ENCODE results near the gene RMC1.

The RMC1 gene

DNA sequence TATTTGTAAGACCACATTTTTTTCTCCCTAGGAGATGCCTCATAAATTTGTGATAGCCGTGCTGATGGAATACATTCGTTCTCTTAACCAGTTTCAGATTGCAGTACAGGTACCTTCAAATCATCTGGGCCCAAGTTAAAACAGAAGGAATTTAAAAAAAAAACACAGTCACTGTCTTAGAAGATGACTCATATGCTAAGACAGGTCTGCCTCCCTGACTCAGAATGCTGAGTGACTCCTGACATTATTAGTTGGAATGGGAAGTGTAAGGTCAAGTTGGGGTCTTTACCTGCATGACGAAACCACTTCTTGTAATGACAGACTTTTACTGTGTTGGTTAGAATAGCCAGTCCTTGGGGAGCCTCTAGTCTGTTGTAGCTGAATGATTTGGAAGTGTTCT lies 26.3 kb downstream of the RMC1 start:
- Histone ChIP-seq H3K4me1 (peaks cover 36% of the 10 kb centered on the region), H4K20me1 (no peaks in the 10 kb centered on the region), H3K36me3 (peaks cover 100% of the 10 kb centered on the region), H3K4me2 (peak overlapping the region; percentile 77), H3K9me3 (peaks cover 8% of the 10 kb centered on the region; the same call in 1 of the 2 replicates), H3K9ac (peak overlapping the region; percentile 11; the same call in 1 of the 2 replicates), H3K27ac (peak overlapping the region; percentile 63), H3K27me3 (no peaks in the 10 kb centered on the region), H3K4me3 (peak overlapping the region; percentile 12; the same call in 1 of the 2 replicates)
- TF ChIP-seq Cebpa-rat (IDR thresholded peaks at IDR 0.05) = no peak

DNA sequence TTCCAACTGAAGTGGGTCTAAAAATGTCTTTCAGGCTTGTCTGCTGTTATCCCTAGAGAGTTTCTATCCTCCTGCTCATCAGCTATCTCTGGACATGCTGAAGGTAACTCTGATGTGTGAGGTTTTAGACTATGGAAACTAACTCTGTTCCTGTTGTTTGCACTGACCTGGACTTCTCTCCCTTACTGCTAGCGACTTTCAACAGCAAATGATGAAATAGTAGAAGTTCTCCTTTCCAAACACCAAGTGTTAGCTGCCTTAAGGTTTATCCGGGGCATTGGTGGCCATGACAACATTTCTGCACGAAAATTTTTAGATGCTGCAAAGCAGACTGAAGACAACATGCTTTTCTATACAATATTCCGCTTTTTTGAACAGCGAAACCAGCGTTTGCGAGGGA lies 26.9 kb downstream of the RMC1 start:
- Histone ChIP-seq H3K4me1 (peaks cover 35% of the 10 kb centered on the region), H3K27me3 (no peaks in the 10 kb centered on the region), H3K9me3 (peaks cover 8% of the 10 kb centered on the region; the same call in 1 of the 2 replicates), H4K20me1 (no peaks in the 10 kb centered on the region), H3K4me3 (peak overlapping the region; percentile 12; the same call in 1 of the 2 replicates), H3K36me3 (peaks cover 100% of the 10 kb centered on the region), H3K4me2 (peak overlapping the region; percentile 77), H3K27ac (peak overlapping the region; percentile 63), H3K9ac (peak overlapping the region; percentile 11; the same call in 1 of the 2 replicates)
- no peak for TF ChIP-seq Cebpa-rat (IDR thresholded peaks at IDR 0.05)

DNA sequence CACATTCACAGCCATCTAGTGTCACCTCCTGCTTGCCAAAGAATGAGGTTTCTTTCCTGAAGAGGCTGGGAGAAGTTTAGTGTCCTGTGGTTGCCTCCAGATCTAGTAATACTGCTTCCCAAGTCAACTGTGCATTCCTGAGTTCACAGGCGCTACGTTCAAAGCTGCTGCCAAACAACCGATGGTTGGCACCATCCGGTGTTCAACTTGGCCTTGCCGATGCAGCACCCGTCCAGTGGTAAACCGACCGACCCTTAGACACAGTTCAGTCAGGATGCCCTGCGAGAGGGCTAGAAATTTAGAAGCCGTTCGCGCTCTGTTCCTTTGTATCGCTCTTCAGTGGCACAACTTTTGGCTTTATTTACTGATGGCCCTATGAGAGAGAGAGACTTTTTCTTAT lies 28.6 kb downstream of the RMC1 start:
- Histone ChIP-seq H3K4me1 (peaks cover 35% of the 10 kb centered on the region), H3K9me3 (peaks cover 8% of the 10 kb centered on the region; the same call in 1 of the 2 replicates), H3K27ac (peak overlapping the region; percentile 42; the same call in 1 of the 2 replicates), H3K27me3 (no peaks in the 10 kb centered on the region), H3K36me3 (peaks cover 100% of the 10 kb centered on the region), H3K4me3 (no peak overlapping the region), H4K20me1 (no peaks in the 10 kb centered on the region), H3K9ac (no peak overlapping the region), H3K4me2 (peak overlapping the region; percentile 77; the same call in 1 of the 2 replicates)
- no peak for TF ChIP-seq Cebpa-rat (IDR thresholded peaks at IDR 0.05)

DNA sequence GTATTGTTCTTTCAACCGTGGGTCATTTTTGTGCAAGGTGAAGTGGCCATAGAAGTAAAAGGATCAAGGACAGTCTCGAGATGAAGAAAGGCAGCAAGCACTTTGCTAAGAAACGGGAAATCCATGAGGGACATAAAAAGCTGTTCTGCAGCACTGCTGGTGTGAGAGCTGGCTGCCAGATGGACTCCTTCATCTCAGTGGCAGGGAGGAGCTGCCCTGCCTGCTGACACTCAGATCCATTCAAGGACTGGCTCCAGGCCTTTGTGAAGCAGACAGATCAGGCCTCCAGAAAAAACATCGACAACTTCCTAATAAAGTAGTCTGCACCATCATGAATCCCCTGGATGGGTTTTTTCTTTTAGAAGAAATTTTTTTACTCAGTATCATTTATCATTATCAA lies 29.5 kb downstream of the RMC1 start:
- H3K36me3 ChIP-seq = peaks cover 100% of the 10 kb centered on the region
- H4K20me1 ChIP-seq = no peaks in the 10 kb centered on the region
- H3K4me2 ChIP-seq = no peak overlapping the region
- peaks cover 35% of the 10 kb centered on the region for H3K4me1 ChIP-seq
- no peak overlapping the region for H3K4me3 ChIP-seq
- no peak overlapping the region for H3K27ac ChIP-seq
- no peak for TF ChIP-seq Cebpa-rat (IDR thresholded peaks at IDR 0.05)
- no peak overlapping the region for H3K9ac ChIP-seq
- no peaks in the 10 kb centered on the region for H3K27me3 ChIP-seq
- H3K9me3 ChIP-seq = peaks cover 8% of the 10 kb centered on the region; the same call in 1 of the 2 replicates

DNA sequence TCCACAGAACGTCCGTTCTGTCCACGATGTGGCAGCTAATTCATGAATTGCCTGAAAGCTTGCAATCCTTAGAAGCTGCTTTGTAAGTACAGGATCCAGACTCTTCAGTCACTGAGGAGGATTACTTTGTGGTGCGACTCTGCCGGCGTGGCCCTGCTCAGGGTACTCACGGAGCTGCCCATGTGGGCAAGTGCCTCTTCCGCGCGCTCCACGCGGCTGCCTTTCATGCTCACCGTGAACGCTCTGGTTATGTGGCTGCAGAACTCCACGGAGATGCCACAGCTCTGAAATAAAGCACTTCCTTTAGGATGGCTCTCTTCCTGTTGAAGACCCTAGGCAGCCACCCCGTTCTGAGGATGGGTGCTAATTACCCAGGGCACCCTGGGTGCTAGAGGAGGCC lies 31.0 kb downstream of the RMC1 start:
- Histone ChIP-seq H4K20me1 (no peaks in the 10 kb centered on the region), H3K4me2 (no peak overlapping the region), H3K27ac (no peak overlapping the region; the same call in 1 of the 2 replicates), H3K9ac (no peak overlapping the region), H3K4me1 (peaks cover 30% of the 10 kb centered on the region), H3K9me3 (peaks cover 8% of the 10 kb centered on the region; the same call in 1 of the 2 replicates), H3K27me3 (no peaks in the 10 kb centered on the region), H3K36me3 (peaks cover 100% of the 10 kb centered on the region), H3K4me3 (no peak overlapping the region)
- no peak for TF ChIP-seq Cebpa-rat (IDR thresholded peaks at IDR 0.05)

DNA sequence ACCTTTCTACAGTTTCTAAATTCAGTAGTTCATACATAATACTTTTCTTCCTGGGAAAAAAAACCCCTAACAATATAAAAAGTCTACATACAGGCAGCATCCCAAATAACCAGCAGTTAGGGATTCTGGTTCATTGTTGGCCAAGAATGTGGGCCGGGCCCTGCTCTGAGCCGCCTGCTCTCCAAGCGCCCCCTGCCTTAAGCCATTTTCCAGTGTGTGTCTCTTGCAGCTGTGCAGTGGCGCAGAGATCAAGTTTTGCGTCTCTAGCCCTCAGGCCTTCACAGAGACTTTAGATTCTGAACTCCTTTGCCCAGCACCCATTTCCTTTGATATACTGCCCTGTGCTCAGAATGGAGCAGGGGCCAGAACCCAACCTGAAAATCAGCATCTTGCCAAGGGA lies 32.9 kb downstream of the RMC1 start:
- no peaks in the 10 kb centered on the region for H3K27me3 ChIP-seq
- H3K4me3 ChIP-seq = no peak overlapping the region
- no peak overlapping the region for H3K9ac ChIP-seq
- H3K9me3 ChIP-seq = peaks cover 5% of the 10 kb centered on the region; the same call in 1 of the 2 replicates
- no peak overlapping the region for H3K27ac ChIP-seq
- no peak for TF ChIP-seq Cebpa-rat (IDR thresholded peaks at IDR 0.05)
- H3K4me1 ChIP-seq = peaks cover 30% of the 10 kb centered on the region
- H4K20me1 ChIP-seq = no peaks in the 10 kb centered on the region
- H3K36me3 ChIP-seq = peaks cover 95% of the 10 kb centered on the region
- no peak overlapping the region for H3K4me2 ChIP-seq

DNA sequence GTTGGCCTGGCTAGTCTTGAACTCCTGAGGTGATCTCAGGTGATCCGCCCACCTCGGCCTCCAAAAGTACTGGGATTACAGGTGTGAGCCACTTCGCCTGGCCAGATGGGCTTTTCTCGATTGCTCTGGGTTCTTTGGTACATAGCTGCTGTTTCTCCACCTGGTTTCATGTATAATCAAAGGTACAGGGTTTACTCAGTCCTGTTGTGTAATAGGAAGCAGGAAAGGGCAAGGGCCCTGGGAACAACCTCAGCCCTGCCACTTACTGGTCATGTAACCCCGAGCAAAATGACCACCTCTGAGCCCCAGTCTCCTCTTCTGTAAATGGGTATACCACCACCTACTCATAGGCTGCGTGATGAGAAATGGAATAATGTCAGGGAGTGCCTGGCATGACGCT lies 34.0 kb downstream of the RMC1 start:
- peaks cover 95% of the 10 kb centered on the region for H3K36me3 ChIP-seq
- no peak overlapping the region for H3K27ac ChIP-seq
- no peaks in the 10 kb centered on the region for H4K20me1 ChIP-seq
- H3K9ac ChIP-seq = no peak overlapping the region
- H3K4me1 ChIP-seq = peaks cover 37% of the 10 kb centered on the region
- H3K9me3 ChIP-seq = no peaks in the 10 kb centered on the region
- H3K4me2 ChIP-seq = no peak overlapping the region
- no peak for TF ChIP-seq Cebpa-rat (IDR thresholded peaks at IDR 0.05)
- no peaks in the 10 kb centered on the region for H3K27me3 ChIP-seq
- H3K4me3 ChIP-seq = no peak overlapping the region

DNA sequence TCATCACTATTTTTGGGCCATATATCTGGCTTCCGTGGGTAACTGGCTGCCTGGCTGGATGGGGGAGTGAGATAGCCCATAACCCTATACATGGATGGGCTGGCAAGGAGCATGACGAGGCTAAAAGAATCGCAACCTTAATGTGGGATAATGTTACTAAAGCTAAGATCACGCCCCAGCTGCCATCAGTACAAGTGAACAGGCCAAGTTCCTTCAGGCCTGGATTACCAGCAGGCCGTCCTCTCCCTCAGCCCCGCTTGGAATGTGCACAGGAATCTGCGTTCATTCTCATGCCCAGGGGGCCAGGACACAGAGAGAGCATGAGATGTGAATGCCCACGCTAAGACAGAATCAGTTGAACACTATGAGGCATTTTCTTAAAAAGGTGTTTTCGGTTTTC lies 34.7 kb downstream of the RMC1 start:
- no peak for TF ChIP-seq Cebpa-rat (IDR thresholded peaks at IDR 0.05)
- Histone ChIP-seq H3K36me3 (peaks cover 95% of the 10 kb centered on the region), H4K20me1 (no peaks in the 10 kb centered on the region), H3K9me3 (no peaks in the 10 kb centered on the region), H3K27ac (no peak overlapping the region), H3K27me3 (no peaks in the 10 kb centered on the region), H3K9ac (no peak overlapping the region), H3K4me2 (no peak overlapping the region), H3K4me1 (peaks cover 40% of the 10 kb centered on the region), H3K4me3 (no peak overlapping the region)

DNA sequence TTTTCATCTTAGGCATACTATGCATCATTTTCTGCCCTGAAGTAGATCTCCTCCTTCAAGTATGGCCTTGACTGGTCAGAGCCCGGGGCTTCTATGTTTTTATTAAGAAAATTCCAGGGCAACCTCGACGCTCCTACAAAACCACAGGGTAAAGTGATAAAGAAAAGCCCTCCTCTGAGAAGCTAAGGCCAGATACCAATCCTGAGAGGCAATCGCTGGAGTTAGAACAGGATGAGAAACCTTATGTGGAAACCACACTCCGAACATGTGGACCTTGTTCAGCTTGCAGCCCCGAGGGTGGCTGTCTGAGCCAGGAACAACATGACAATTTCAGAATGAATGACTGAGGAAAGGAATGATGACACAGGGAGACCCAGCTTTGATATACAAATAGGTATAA lies 35.6 kb downstream of the RMC1 start:
- peaks cover 95% of the 10 kb centered on the region for H3K36me3 ChIP-seq
- peak overlapping the region; percentile 51 for H3K27ac ChIP-seq
- no peak overlapping the region for H3K4me3 ChIP-seq
- H3K9me3 ChIP-seq = no peaks in the 10 kb centered on the region
- no peaks in the 10 kb centered on the region for H3K27me3 ChIP-seq
- peak overlapping the region; percentile 70 for H3K4me2 ChIP-seq
- peaks cover 40% of the 10 kb centered on the region for H3K4me1 ChIP-seq
- no peaks in the 10 kb centered on the region for H4K20me1 ChIP-seq
- 0 out of 2 replicates have a peak overlapping the region, but pooled peaks have one; percentile 38 for H3K9ac ChIP-seq
- TF ChIP-seq Cebpa-rat (IDR thresholded peaks at IDR 0.05) = no peak

DNA sequence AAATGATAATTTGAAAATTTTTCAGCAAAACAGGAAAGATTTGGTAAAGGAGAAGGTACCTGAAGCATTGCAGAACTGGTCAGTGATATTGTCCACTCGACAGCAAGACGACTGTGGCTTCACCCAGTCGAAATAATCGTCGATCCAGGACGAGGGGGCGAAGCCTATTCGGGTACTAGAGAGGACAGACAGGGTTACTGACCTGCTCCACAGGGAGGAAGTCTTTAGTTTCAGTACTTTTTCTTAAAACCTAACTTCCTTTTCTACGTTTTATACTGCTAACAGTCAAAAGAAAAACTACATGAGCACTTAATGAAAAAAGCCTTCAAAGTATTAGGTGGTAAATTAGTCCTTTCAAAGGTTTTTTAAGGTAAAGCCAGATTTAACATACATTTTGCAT lies 36.0 kb downstream of the RMC1 start:
- no peaks in the 10 kb centered on the region for H3K27me3 ChIP-seq
- no peaks in the 10 kb centered on the region for H3K9me3 ChIP-seq
- peak overlapping the region; percentile 70 for H3K4me2 ChIP-seq
- H3K27ac ChIP-seq = peak overlapping the region; percentile 51
- H3K36me3 ChIP-seq = peaks cover 95% of the 10 kb centered on the region
- no peak for TF ChIP-seq Cebpa-rat (IDR thresholded peaks at IDR 0.05)
- H3K4me1 ChIP-seq = peaks cover 40% of the 10 kb centered on the region
- no peak overlapping the region for H3K4me3 ChIP-seq
- H3K9ac ChIP-seq = peak overlapping the region; percentile 38; the same call in 1 of the 2 replicates
- no peaks in the 10 kb centered on the region for H4K20me1 ChIP-seq
